ENCODE data around the gene ARHGAP40. TPM values are rescaled to one million over a fixed set of nuclear protein-coding genes. Genes with fewer than 3 reads are reported as not detected.

ARHGAP40 gene
- total and polyA plus RNA-seq, 9 of the 15 experiments (the other 6 are each of a cell fraction or from before 2014, with no cell fraction given): not detected

- H2AFZ ChIP-seq (ENCODE audit: low read depth, low read length): peak overlapping the region; percentile 78
- H3K79me2 ChIP-seq (ENCODE audit: control insufficient read depth, insufficient read depth, low read length): no peaks in the 10 kb centered on the region
- intact Hi-C loops (cut with micrococcal nuclease): loop anchor here (1.0 to 5.0 kb wide), 5 partner anchors 81 to 403 kb away; no protein-coding TSS in a partner anchor
- ATAC-seq (peak; percentile 96), DNase-seq (ENCODE audit: extremely low read depth in 1 of 4, low spot score in 3 of 4) (peak; percentile 89 to 94 (median 92)), FAIRE-seq (peak; percentile 89)
- in situ Hi-C loops (cut with MboI): loop anchor here (5.0 to 10.0 kb wide), 3 partner anchors 86 to 399 kb away; no protein-coding TSS in a partner anchor
- ChIA-PET CTCF (ENCODE audit: low intra/inter-chr PET ratio) (interaction anchor here (0.6 to 3.3 kb wide), 13 partner anchors 81 to 403 kb away, joined by 3 to 40 read pairs (median 4); no protein-coding TSS in a partner anchor), POLR2A (interaction anchor here (0.6 kb wide), 1 partner anchor 37 kb away, joined by 3 read pairs; no protein-coding TSS in a partner anchor)
- no peaks in the 10 kb centered on the region for H3K36me3 ChIP-seq (ENCODE audit: control insufficient read depth, insufficient read depth, low read length)
- no TSS peak for BruUV-seq (replicated peaks)
- H3K4me3 ChIP-seq: peak overlapping the region; percentile 32
- H3K9me1 ChIP-seq (ENCODE audit: control insufficient read depth, insufficient read depth, low read length): no peaks in the 10 kb centered on the region
- peaks cover 0 to 7% of the 10 kb centered on the region in 2 experiments; a peak in 3 of 5 replicates for H3K4me1 ChIP-seq (replicated peaks in 1 of 2; ENCODE audit: control insufficient read depth in 2 of 2, insufficient read depth in 2 of 2, low read length in 2 of 2)
- peak overlapping the region in 1 of 2 experiments; percentile 79; a peak in 2 of 4 replicates for H3K9ac ChIP-seq (ENCODE audit: insufficient read depth in 1 of 2, low read depth in 2 of 2, low read length in 2 of 2)
- H3K27me3 ChIP-seq (ENCODE audit: control insufficient read depth in 2 of 2, insufficient read depth in 2 of 2, low read length in 2 of 2): peaks cover 8 to 33% of the 10 kb centered on the region in 2 experiments; a peak in 3 of 5 replicates
- no peak overlapping the region for H3K27ac ChIP-seq (ENCODE audit: extremely low read depth, low read depth, low read length)
- WGBS (ENCODE audit: insufficient coverage, low coverage, missing lambda C conversion rate): 7% methylated on average over 41 of the region's 50 CpGs
- peak overlapping the region; percentile 71 for H3K4me2 ChIP-seq (ENCODE audit: insufficient read depth, low read length)
- H4K20me1 ChIP-seq (replicated peaks; ENCODE audit: control insufficient read depth, insufficient read depth, low read length): peaks cover 12% of the 10 kb centered on the region; the same call in 1 of the 2 replicates
- H3K9me3 ChIP-seq (replicated peaks; ENCODE audit: control insufficient read depth, insufficient read depth, low read depth, low read length): no peaks in the 10 kb centered on the region
- peak; percentile 70 for TF ChIP-seq HMGN3 (IDR thresholded peaks at IDR 0.05; ENCODE audit: borderline replicate concordance, extremely low read depth, insufficient read length, low read depth, low read length)
- no peak for TF ChIP-seq ETV5 (CRISPR knock-in tag; IDR thresholded peaks at IDR 0.05; ENCODE audit: low read depth)
- no peak for TF ChIP-seq PRPF4 (IDR thresholded peaks at IDR 0.05; ENCODE audit: insufficient read depth, low read depth, low read length, poor library complexity, severe bottlenecking)
- TF ChIP-seq MAZ (CRISPR knock-in tag; conservative IDR thresholded peaks at IDR 0.05 in 1 of 2, IDR thresholded peaks at IDR 0.05 in 1 of 2): peak in 1 of 2 experiments; percentile 87; a peak in 2 of 4 replicates
- no peak for TF ChIP-seq NCOA6 (IDR thresholded peaks at IDR 0.05)
- no peak for TF ChIP-seq NR1H2 (CRISPR knock-in tag; IDR thresholded peaks at IDR 0.05)
- TF ChIP-seq MXI1 (IDR thresholded peaks at IDR 0.05; ENCODE audit: low read depth, low read length): 0 out of 2 replicates have a peak, but pooled peaks have one; percentile 17
- peak; percentile 53 for TF ChIP-seq BHLHE40 (IDR thresholded peaks at IDR 0.05; ENCODE audit: low read length)
- no peak for TF ChIP-seq ARID3A (IDR thresholded peaks at IDR 0.05; ENCODE audit: borderline replicate concordance, low read depth, low read length)
- TF ChIP-seq DMBX1 (CRISPR knock-in tag; IDR thresholded peaks at IDR 0.05; ENCODE audit: borderline replicate concordance): no peak
- TF ChIP-seq GMEB1 (CRISPR knock-in tag; IDR thresholded peaks at IDR 0.05): no peak
- TF ChIP-seq GTF2B (IDR thresholded peaks at IDR 0.05; ENCODE audit: extremely low read depth, insufficient read length): no peak
- TF ChIP-seq E2F6 (IDR thresholded peaks at IDR 0.05; ENCODE audit: borderline replicate concordance in 1 of 2, extremely low read depth in 1 of 2, insufficient read depth in 1 of 2, insufficient read length in 1 of 2, low read depth in 1 of 2, low read length in 1 of 2, poor library complexity in 1 of 2, severe bottlenecking in 1 of 2): peak in 1 of 2 experiments; percentile 14
Observed at GRCh38 chr20:38645980-38646858, 44.6 kb downstream of the ARHGAP40 start.

Measured in K562 (cell line).